CD4-positive, alpha-beta T cell (primary cell): ENCODE data around the gene MGA. TPM values are rescaled to one million over a fixed set of nuclear protein-coding genes. Genes with fewer than 3 reads are reported as not detected.
A peak's percentile ranks its signal among the peaks of the same experiment; 100 is the strongest.

Source experiments
- ATAC-seq: fragments of 200-7000 bp; cut with Tn5 transposase; one replicate; pipeline ENCODE4 v1.10.0; 2022; ENCODE audit warnings: mild to moderate bottlenecking; ENCODE audit not compliant: poor library complexity
- CTCF ChIA-PET: fragments of 350-600 bp; sonication (Branson Sonifier 250); formaldehyde crosslinking; loops from one replicate; lab custom pipeline; 2021; ENCODE audit warnings: antibody characterized with exemption, inconsistent platforms; lab: Charles Lee
- POLR2A ChIA-PET: fragments of 350-600 bp; sonication (Branson Sonifier 250); formaldehyde crosslinking; loops from one replicate; lab custom pipeline; 2021; ENCODE audit warnings: antibody characterized with exemption, inconsistent platforms; lab: Charles Lee
- DNase-seq, 14 experiments: peaks; one replicate each; pipeline ENCODE4 v3.0.0-alpha.2; 2013 to 2020; ENCODE audit warnings: mixed read lengths in 2 of 14
- H3K27ac ChIP-seq, 2 donors: one replicate each; pipeline versions ENCODE4 v1.5.1 to v1.7.0; 2013; ENCODE audit warnings: low read length in 2 of 2, low read depth in 1 of 2, mild to moderate bottlenecking in 1 of 2
- H3K27me3 ChIP-seq, 2 experiments: 1 replicate in 1 of 2; 2 replicates in 1 of 2; pipeline versions ENCODE4 v1.6.1 to v1.7.0; 2013; ENCODE audit warnings: low read length in 2 of 2, control low read depth in 1 of 2, mild to moderate bottlenecking in 1 of 2, moderate library complexity in 1 of 2; ENCODE audit not compliant: insufficient read depth in 2 of 2, control insufficient read depth in 1 of 2
- H3K36me3 ChIP-seq: one replicate; pipeline ENCODE4 v1.6.1; 2013; ENCODE audit warnings: low read length, control low read depth; ENCODE audit not compliant: insufficient read depth
- H3K4me1 ChIP-seq: one replicate; pipeline ENCODE4 v1.6.1; 2013; ENCODE audit warnings: low read length, control low read depth; ENCODE audit not compliant: insufficient read depth
- H3K4me3 ChIP-seq: one replicate; pipeline ENCODE4 v1.5.1; 2013; ENCODE audit warnings: mild to moderate bottlenecking, low read length, moderate library complexity
- H3K9me3 ChIP-seq, 2 experiments: 1 replicate in 1 of 2; 2 replicates in 1 of 2; pipeline versions ENCODE4 v1.6.1 to v1.7.0; 2013; ENCODE audit warnings: low read length in 2 of 2, mild to moderate bottlenecking in 2 of 2, control low read depth in 1 of 2, moderate library complexity in 1 of 2; ENCODE audit not compliant: control insufficient read depth in 1 of 2, insufficient read depth in 1 of 2
- H3K27ac Mint-ChIP-seq: one replicate; pipeline ENCODE4 v1.8.0; 2020; ENCODE audit warnings: mixed read lengths
- H3K27me3 Mint-ChIP-seq: one replicate; pipeline ENCODE4 v1.8.0; 2021; ENCODE audit warnings: mixed read lengths
- H3K36me3 Mint-ChIP-seq: one replicate; pipeline ENCODE4 v1.8.0; 2021; ENCODE audit warnings: low read depth, mixed read lengths
- H3K4me1 Mint-ChIP-seq: one replicate; pipeline ENCODE4 v1.8.0; 2021; ENCODE audit warnings: low read depth, mixed read lengths
- H3K4me3 Mint-ChIP-seq: one replicate; pipeline ENCODE4 v1.8.0; 2020; ENCODE audit warnings: mild to moderate bottlenecking, mixed read lengths
- H3K9me3 Mint-ChIP-seq: one replicate; pipeline ENCODE4 v1.8.0; 2020; ENCODE audit warnings: mixed read lengths
- intact Hi-C, 2 experiments: fragments of 100-400 bp; cut with DNase I in 1 of 2; cut with micrococcal nuclease in 1 of 2; formaldehyde crosslinking; loops; one replicate each; pipeline versions ENCODE4 v1.15.1 to v1.9.0; 2023 to 2025; cut with DNase I, micrococcal nuclease
- total RNA-seq, 174 experiments: library from RNA in 2 of 174; stranded (reverse) in 2 of 174; gene quantifications; one replicate each; pipeline ENCODE4 v1.2.3 and lab custom pipeline; 2021 to 2026
- TF ChIP-seq, protein P1 (sequence below): fragments of 200-600 bp; IDR thresholded peaks from one replicate; pipeline ENCODE4 v1.8.0; 2022; ENCODE audit warnings: antibody characterized with exemption, mild to moderate bottlenecking

Gene MGA
- total RNA-seq, 2 experiments from 2014 or later = 31.0 to 33.9 TPM

DNA sequence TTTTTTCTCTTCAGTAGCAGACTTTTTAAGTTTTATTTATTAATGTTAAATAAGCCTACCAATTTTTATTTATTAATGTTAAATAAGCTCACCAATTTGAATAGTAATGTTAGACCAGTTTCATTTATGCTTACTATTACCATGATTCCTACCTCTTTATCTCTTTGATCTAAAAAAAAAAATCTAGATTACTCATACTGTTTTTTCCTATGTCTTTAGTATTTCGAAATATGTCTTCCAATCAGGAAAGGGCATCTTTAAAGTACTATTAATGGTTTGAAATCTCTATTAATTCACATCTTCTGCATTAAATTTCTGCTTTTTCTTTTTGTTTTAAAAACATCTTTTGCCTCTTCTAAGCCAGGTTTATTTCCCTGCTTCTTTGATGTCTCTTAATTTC lies 86.6 kb downstream of the MGA start:
- Histone ChIP-seq H3K4me1 (no peaks in the 10 kb centered on the region), H3K27ac (no peak overlapping the region), H3K27me3 (no peaks in the 10 kb centered on the region), H3K9me3 (no peaks in the 10 kb centered on the region), H3K36me3 (peaks cover 52% of the 10 kb centered on the region), H3K4me3 (no peak overlapping the region)
- DNase-seq (no peak), ATAC-seq (no peak)
- peaks cover 6% of the 10 kb centered on the region for H3K4me1 Mint-ChIP-seq
- H3K36me3 Mint-ChIP-seq = peaks cover 72% of the 10 kb centered on the region
- no peak overlapping the region for H3K27ac Mint-ChIP-seq
- no peak overlapping the region for H3K4me3 Mint-ChIP-seq
- ChIA-PET CTCF (interaction anchor here (0.5 to 1.6 kb wide), 3 partner anchors 28 to 136 kb away, joined by 3 to 4 read pairs (median 3); partner anchors contain the start of gene MAPKBP1), POLR2A (interaction anchor here (0.7 kb wide), 1 partner anchor 1403 kb away, joined by 3 read pairs; no protein-coding TSS in a partner anchor)
- H3K9me3 Mint-ChIP-seq = no peaks in the 10 kb centered on the region
- H3K27me3 Mint-ChIP-seq = no peaks in the 10 kb centered on the region
- intact Hi-C loops = loop anchor here in 1 of 2 experiments (5.0 to 10.0 kb wide), 2 partner anchors 145 to 272 kb away; no protein-coding TSS in a partner anchor
- TF ChIP-seq, protein P1, sequence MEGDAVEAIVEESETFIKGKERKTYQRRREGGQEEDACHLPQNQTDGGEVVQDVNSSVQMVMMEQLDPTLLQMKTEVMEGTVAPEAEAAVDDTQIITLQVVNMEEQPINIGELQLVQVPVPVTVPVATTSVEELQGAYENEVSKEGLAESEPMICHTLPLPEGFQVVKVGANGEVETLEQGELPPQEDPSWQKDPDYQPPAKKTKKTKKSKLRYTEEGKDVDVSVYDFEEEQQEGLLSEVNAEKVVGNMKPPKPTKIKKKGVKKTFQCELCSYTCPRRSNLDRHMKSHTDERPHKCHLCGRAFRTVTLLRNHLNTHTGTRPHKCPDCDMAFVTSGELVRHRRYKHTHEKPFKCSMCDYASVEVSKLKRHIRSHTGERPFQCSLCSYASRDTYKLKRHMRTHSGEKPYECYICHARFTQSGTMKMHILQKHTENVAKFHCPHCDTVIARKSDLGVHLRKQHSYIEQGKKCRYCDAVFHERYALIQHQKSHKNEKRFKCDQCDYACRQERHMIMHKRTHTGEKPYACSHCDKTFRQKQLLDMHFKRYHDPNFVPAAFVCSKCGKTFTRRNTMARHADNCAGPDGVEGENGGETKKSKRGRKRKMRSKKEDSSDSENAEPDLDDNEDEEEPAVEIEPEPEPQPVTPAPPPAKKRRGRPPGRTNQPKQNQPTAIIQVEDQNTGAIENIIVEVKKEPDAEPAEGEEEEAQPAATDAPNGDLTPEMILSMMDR = no peak

DNA sequence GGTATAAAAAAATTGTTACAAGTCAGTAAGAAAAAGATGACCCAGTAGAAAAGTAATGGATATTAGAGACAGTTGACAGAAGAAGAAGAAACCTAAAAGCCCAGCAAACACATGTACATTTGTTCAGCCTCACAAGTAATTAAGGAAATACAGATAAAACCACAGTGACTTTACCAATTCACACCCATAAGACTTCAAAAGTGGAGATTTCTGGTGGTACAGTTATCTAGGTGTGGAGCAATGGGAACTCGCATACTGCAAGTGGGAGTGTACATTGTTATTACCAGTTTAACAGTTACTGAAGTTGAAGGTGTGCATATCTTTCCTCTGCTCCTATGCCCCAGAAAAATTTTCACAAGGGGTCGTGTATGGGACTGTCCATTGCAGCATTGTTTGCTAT lies 96.0 kb downstream of the MGA start:
- Mint-ChIP-seq H3K4me1 (no peaks in the 10 kb centered on the region), H3K27ac (no peak overlapping the region), H3K27me3 (no peaks in the 10 kb centered on the region), H3K4me3 (no peak overlapping the region), H3K9me3 (no peaks in the 10 kb centered on the region), H3K36me3 (peaks cover 70% of the 10 kb centered on the region)
- intact Hi-C loops = no loop called here
- Histone ChIP-seq H3K36me3 (peaks cover 53% of the 10 kb centered on the region), H3K27me3 (no peaks in the 10 kb centered on the region), H3K4me1 (no peaks in the 10 kb centered on the region), H3K9me3 (no peaks in the 10 kb centered on the region), H3K27ac (no peak overlapping the region), H3K4me3 (no peak overlapping the region)
- no peak for DNase-seq
- ChIA-PET POLR2A (no interaction called here), CTCF (no interaction called here)
- TF ChIP-seq, protein P1 = no peak
- no peak for ATAC-seq

DNA sequence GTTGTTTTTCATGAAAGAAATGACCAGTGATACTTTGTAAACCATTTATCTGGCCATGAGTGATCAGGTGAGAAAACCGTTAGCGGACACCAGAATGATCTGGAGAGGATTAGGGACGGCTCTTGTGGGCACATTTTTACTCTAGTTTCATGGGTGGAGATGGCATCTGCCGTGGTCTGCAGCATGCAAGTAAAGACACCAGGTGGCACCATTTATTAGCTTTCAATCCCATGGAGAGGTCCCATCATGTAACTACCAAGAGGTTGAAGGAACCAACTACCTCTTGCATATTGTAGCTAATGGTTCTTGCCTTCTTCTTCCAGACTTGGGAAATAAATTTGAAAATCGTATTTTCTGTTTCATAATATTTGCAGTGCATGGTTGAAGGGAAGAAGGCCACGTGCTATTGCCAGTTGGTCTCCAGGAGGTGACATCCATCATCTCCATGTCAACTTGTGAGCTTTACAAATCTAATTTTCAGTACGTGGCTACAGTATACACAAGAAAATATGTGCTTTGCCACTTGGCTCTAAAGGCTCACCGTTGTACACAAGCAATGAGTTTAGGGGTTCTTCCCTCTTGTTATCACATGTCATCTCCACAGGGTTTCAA lies 112.6 kb downstream of the MGA start:
- ChIA-PET POLR2A (interaction anchor here (0.9 to 3.8 kb wide), 9 partner anchors 9 to 199 kb away, joined by 3 to 39 read pairs (median 8); partner anchors contain the start of genes EHD4 and JMJD7), CTCF (interaction anchor here (0.6 to 5.8 kb wide), 22 partner anchors 11 to 284 kb away, joined by 3 to 91 read pairs (median 5); partner anchors contain the start of gene JMJD7)
- no peaks in the 10 kb centered on the region for H3K9me3 ChIP-seq
- H3K27me3 Mint-ChIP-seq = no peaks in the 10 kb centered on the region
- peak; percentile 34 to 87 (median 48) for DNase-seq
- H3K27ac ChIP-seq = no peak overlapping the region
- no peaks in the 10 kb centered on the region for H3K27me3 ChIP-seq
- peaks cover 16% of the 10 kb centered on the region for H3K36me3 Mint-ChIP-seq
- ATAC-seq = peak; percentile 27
- no peaks in the 10 kb centered on the region for H3K36me3 ChIP-seq
- H3K4me3 Mint-ChIP-seq = peak overlapping the region; percentile 96
- intact Hi-C loops = loop anchor here (1.0 to 5.0 kb wide), 7 partner anchors 38 to 286 kb away; partner anchors contain the start of genes MGA (in 1 of the 2) and TYRO3 (in 1 of the 2)
- H3K4me3 ChIP-seq = no peak overlapping the region
- peaks cover 52% of the 10 kb centered on the region for H3K4me1 Mint-ChIP-seq
- H3K27ac Mint-ChIP-seq = peak overlapping the region; percentile 83
- peaks cover 43% of the 10 kb centered on the region for H3K4me1 ChIP-seq
- TF ChIP-seq, protein P1 = peak; percentile 78
- no peaks in the 10 kb centered on the region for H3K9me3 Mint-ChIP-seq
